HG03039 (cell line): ENCODE data around the gene SPRING1.
"Not testable (repeated sequence)": the region's sequence is repeated elsewhere in the genome, so short reads cannot be mapped to it uniquely, and the experiment has no call there.

Source experiments
- ATAC-seq: cut with Tn5 transposase; IDR thresholded peaks from one replicate; pipeline ENCODE4 v1.9.1; 2021; ENCODE audit warnings: mild to moderate bottlenecking, moderate library complexity; ENCODE audit not compliant: unreplicated experiment

The SPRING1 gene

GRCh38 chr12:116737774-116738657, at the start of gene SPRING1, which contains the start of gene RNFT2:
TSS of gene SPRING1 (minus strand) at chr12:116738069. CDS start at chr12:116737900, 169 bp downstream.
TSS of gene RNFT2 (plus strand) at chr12:116738315. CDS start at chr12:116740498, 2,183 bp downstream.
- ATAC-seq: peak; percentile 94

DNA sequence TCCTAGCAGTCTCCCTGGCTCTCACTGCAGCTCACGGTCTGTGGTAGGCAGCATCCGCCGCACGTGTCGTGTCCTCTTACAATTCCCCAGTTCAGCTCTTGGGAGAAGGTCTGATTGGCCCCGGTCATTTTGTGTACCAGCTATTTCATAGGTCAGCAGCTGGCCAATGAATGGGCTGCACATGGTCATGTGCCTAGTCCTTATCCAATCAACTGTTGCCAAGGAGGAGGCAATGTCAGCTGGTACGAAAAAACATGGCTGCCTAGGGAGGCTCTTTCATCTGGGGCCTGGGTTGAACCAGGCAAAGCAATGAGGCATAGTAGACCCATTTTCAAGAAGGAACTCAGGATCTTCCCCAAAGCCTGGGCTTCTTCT, 46.4 kb upstream of the SPRING1 start:
- no peak for ATAC-seq

DNA sequence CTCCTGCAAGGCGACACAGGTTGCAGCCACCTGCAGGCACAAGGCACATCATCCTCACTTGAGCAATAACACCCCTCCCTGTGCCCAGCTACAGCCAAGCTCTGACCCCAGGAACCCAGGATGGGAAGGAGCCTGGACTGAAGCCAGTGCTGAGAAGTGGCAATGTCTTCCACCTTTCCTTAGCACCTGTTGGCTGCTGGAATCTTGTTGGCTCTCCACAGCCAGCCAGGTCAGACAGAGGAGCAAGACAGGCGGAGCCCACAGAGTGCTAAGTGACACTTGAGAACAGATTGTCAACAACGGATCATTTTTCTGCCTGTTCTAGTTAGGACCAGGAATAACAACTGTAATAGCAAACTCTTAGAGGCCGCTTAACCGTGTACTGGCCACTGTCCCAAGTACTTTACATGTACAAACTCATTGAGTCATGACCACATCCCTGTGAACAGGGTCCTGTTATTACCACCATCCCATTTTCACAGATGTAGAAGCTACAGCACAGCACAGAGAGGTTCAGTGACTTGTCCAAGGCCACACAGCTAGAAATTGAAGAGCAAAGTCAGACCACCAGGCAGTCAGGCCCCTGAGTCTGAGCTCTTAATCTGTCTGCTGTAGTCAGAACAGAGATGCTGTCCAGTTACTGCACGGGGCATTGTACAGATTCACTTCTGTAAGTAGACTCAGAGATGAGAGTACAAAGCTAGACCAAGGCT, 45.8 kb upstream of the SPRING1 start:
- ATAC-seq: no peak

DNA sequence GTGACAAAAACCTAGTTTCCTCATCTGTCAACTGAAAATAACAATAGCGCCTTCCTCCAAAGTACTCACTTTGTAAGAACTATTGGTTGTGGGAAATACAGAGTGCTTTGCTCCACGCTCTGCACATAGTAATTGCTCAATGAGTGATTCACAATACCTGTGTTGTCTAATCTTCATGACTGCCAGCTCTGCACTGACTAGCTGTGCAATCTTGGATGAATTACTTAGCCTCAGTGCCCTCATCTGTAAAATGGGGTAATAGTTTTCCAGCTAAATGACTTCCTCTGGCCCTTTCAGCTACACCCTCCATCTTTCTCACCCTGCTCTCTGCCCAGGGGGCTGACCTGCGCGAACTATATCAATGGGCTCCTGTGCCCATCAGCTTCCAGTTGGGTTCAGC, 43.1 kb upstream of the SPRING1 start:
- ATAC-seq: no peak

- ATAC-seq: no peak
Observed at GRCh38 chr12:116779597-116779996, 41.7 kb upstream of the SPRING1 start.

- no peak for ATAC-seq
Observed at GRCh38 chr12:116777245-116777644, 39.4 kb upstream of the SPRING1 start.

GRCh38 chr12:116774020-116774419, 36.2 kb upstream of the SPRING1 start:
- ATAC-seq: no peak

DNA sequence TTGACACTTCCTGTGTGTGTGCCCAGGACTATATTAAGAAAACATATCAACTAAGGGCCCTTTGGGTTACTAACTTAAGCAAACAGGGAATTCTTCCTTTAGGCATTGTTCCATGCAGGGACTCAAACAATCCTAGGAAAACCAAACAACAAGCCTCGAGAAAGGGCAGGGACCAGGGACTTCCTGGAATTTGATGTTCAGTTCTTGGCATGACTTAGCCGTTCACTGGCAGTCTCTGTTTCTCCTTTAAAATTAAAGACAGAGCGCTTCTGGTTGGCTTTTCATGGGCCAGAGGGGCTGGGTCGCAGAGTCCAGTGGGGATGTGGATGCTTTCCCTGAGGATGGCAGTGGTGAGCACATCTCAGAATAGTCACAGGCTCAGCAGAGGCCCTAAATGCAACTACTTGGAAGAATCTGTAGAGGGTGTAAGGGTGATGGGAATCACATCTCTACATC, 35.4 kb upstream of the SPRING1 start:
- no peak for ATAC-seq

DNA sequence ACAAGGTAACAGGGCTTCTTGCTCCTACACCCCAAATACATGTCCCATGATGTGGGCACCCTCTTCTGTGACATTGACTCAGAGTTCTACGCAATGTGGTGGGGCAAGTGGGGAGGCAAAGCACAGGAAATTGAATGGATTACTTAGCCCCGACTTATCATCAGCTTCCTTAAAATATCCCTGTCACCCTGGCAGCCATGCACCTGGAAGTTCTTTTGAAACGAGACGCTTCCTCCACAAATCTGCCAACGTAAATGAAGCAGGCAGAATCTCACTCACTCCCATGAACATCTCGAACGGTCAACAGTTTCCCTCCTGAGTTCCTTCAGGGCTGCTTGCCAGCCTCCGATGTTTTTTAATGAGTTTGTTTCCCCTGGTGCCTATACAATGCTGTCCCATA, 33.8 kb upstream of the SPRING1 start:
- ATAC-seq: no peak

DNA sequence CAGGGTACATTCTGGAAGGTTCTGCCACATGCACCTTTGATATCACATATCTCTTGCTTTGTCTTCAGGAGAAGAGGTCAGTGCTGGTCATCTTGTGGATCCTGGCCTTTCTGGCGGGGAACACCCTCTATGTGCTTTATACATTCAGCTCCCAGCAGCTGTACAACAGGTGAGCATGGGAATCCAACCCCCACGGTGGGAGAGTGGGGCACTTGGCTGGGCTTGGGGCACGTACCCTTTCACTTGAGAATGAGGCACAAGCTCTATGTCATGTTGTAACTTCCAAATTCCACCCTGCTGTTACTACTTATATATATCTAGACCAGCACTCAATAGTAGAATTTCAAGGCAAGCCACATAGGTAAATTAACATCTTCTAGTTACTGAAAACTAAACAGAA, 28.9 kb upstream of the SPRING1 start:
- ATAC-seq: no peak

GRCh38 chr12:116766285-116766684, 28.4 kb upstream of the SPRING1 start:
- no peak for ATAC-seq

DNA sequence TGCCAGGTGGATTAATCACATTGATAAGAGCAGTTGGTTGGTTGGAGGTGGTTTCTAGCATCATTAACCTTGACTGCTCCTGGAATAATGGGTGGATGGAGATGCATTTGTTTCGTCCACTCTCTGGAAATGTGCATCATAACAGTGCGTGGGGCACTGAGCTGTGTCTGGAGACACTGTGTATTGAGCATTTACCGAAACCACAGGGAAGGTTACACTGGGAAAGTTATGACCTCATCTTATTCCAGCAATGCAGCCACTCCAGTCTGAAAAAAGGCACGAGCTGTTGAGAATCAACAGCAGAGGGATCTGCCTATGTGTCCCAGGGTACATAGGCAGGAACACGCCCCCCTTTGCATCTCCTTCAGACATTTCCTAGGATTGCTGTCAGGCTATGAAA, 27.4 kb upstream of the SPRING1 start:
- no peak for ATAC-seq

DNA sequence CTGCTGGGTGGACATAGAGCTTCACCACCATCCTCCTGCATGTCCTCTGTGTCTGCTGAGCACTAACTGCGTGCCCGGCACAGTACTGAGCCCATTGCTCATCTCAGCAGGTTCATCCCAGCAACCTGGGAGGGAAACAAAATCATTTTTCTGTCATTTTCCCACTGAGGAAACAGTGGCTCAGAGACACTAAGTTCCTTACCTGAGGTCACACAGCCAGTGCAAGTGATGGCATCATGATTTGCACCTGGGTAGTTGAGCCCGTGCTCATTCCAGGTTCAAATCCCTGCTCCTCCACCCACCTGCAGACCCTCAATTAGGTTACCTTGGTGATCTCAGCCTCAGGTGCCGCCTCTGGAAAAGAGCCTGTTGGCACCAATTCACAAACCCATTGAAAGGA, 23.6 kb upstream of the SPRING1 start:
- no peak for ATAC-seq

DNA sequence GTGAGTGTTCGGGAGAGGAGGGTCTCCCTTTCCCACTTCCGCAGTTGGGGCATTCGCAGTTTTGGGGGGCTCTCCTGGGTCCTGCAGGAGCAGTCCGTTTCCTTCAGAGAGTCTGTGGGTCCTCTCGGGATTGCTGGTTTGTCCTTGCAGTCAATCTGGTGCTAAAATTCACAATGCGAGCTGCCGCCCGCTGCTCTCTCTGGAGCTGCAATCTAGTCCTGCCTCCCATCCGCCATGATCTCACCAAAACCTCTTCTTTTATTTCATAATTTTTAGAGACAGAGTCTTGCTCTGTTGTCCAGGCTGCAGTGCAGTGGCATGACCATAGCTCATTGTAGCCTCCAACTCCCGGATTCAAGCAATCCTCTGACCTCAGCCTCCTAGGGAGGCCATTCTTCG, 22.8 kb upstream of the SPRING1 start:
- no peak for ATAC-seq

DNA sequence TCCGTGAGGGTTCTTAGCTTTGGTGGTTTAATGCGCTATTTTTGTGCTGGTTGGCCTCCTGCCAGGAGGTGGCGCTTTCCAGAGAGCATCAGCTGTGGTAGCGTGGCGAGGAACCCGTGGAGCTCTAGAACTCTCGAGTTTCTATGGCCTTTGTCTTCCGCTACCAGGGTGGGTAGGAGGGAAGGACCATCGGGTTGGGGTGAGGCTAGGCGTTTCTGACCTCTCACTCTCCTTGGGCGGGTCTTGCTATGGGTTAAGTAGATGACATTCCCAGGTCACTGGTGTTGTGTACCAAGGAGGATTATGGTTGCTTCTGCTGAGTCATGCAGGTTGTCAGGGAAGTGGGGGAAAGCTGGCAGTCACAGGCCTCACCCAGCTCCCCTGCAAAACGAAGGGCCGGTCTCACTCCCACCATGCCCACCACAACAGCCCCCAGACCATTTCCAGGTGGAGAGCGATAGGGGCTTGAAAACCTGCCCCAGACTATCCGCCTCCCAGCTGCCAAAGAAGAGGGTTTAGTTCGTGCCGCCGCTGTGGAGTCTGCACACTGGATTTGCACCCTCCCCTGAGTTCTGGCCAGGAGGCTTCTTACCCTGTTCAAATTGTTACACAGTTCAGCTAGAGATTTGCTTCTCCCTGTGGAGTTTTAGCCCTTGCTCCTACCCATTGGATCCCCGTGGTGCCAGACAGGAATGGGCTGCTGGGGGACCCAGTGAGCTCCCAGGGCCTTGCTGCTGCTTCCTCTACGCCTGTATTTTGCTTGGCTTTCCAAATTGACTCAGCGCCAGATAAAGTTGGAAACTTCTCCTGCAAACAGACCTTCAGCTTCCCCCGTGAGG, 22.1 kb upstream of the SPRING1 start:
- no peak for ATAC-seq

DNA sequence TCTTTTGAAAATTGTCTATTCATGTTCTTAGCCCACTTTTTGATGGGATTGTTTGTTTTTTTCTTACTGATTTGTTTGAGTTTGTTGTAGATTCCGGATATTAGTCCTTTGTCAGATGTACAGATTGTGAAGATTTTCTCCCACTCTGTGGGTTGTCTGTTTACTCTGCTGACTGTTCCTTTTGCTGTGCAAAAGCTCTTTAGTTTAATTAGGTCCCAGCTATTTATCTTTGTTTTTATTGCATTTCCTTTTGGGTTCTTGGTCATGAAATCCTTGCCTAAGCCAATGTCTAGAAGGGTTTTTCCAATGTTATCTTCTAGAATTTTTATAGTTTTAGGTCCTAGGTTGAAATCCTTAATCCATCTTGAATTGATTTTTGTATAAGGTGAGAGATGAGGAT, 16.9 kb upstream of the SPRING1 start:
- not testable (repeated sequence) for ATAC-seq

DNA sequence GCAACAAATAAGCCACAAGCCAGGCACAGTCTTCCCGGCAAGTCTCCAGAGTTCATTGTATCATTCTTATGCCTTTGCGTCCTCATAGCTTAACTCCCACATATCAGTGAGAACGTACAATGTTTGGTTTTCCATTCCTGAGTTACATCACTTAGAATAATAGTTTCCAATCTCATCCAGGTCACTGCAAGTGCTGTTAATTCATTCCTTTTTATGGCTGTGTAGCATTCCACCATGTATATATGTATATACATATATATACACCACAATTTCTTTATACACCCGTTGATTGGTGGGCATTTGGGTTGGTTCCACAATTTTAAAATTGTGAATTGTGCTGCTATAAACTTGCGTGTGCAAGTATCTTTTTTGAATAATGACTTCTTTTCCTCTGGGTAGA, 16.2 kb upstream of the SPRING1 start:
- ATAC-seq: not testable (repeated sequence)

DNA sequence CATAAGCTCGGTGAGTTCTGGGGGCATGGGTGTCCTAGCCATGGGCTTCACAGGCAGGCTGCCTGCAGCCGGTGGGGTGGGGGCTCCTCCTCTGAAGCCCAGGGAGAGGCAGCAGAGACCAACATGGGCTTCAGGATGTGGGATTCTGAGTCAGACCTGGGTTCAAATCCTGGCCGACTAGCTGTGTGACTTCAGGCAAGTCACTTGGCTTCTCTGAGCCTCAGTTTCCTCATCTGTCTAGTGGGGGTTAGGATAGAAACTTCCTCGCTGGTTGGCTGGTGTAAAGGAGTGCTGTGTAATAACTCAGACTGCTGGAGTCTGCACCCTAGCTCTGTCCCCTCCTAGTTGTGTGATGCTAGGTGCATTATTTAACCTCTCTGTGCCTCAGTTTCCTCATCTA, 12.4 kb upstream of the SPRING1 start:
- ATAC-seq: no peak

- ATAC-seq: no peak
Observed at GRCh38 chr12:116749884-116750283, 12.0 kb upstream of the SPRING1 start.

DNA sequence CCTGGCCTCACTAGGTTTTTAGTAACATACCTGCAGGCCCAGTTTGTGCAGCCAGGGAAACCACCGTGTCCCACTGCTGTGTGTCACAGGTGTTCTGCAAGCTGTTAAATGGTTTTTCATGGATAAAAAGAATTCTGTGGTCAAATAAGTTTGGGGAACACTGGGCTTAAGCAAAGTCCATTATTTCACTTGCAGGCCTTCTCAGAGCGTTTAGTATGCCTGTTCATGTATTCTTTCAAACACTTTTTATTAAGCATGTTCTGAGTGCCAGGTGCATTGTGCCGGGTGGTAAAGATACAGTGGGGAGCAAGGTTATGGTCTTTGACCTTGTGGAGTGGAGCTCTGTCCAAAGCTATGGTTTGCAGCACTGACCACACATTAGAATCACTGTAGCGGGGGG, 7.7 kb upstream of the SPRING1 start:
- no peak for ATAC-seq

GRCh38 chr12:116744766-116745165, 6.9 kb upstream of the SPRING1 start:
- no peak for ATAC-seq
